Mesenteric fat pad (tissue), 1 donor: ENCODE data around the gene EEIG2. TPM values are rescaled to one million over a fixed set of nuclear protein-coding genes. Genes with fewer than 3 reads are reported as not detected.

Experiments used
- DNase-seq: peaks from one replicate; pipeline ENCODE4 v3.0.0-alpha.2; 2020; ENCODE audit warnings: low spot score
- total RNA-seq: library from RNA; stranded (reverse); fragmentation: NEBNext Ultra II Directional; extraction: Animal tissue kit (Norgen Biotek cat#: 25700); gene quantifications from one replicate; pipeline ENCODE4 v1.2.1, GENCODE V29; 2021
- donor health status: DM: yes; HTN: yes; CAD: no.

The EEIG2 gene
- total RNA-seq, 1 donor from 2014 or later: 16.7 TPM

DNA sequence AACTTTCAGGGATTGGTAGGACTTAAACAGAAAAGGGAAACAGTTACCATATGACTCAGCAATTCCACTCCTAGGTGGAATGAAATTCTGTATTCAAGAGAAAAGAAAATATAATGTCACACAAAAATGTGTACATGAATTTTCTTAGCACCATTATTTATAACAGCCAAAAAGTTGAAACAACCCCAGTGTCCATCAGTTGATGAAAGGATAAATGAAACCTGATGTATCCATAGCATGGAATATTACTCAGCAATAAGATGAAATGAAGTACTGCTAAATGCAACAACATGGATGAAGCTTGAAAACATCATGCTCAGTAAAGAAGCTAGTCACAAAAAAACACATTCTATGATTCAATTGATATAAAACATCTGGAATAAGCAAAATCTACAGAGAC is 15.5 kb downstream of the EEIG2 start:
- no peak for DNase-seq

- no peak for DNase-seq
Observed at GRCh38 chr1:108583757-108584427, 24.0 kb downstream of the EEIG2 start.

DNA sequence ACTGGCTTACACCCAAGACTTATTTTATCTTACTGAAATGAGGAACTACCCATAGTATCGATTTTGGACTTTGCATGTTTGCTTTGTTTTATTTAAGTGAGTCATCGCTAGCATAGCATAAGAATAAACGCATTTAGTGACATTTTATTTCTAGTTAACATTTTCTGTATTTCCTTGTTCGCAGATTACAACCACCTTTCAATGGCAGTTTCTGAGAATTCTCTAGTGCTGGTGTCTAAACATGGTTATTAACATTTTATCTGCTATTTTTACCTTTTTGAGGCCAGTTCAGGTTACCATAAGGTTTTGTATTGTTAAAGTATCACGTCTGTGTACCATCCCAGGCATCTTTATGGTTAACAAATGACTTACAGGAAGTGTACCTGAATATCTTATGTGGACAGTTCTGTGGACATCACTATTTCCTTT is 24.5 kb downstream of the EEIG2 start:
- DNase-seq: no peak

GRCh38 chr1:108585313-108585712 is 25.4 kb downstream of the EEIG2 start:
- DNase-seq: no peak

DNA sequence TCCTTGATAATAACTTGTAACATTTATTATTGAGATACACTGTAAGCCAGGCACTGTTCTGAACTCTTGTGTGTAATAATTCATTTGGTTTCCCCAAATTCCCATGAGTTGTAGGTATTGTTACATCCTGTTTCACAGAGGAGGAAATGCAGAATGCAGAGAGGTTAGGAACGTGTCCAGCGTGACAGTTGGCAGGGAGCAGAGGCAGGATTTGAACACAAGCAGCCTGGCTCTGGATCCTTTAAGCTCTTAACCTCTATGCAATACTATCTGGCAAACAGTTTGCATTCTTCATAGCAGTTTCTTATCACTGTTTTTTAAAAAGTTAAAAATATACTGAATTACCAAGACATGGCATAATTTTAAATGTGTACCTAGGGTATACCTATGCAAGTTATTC is 30.5 kb downstream of the EEIG2 start:
- DNase-seq: no peak

DNA sequence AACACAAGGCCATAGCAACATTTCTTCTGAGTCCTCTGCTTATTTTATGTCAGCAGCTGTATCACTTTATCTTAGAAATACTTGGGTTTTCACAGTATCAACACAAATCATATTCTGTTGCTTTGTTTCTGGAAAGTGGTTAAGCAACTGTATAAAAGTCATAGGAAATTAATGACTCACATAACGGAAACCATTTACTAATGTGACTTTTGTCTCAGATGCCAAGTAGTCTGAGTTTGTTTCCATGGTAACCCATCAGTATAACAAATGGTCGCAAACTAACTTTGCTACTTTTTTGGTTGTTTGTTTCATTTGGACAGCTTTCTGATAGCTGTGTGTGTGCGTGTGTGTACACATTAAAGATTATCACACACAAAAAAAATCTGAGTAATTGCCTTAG is 31.1 kb downstream of the EEIG2 start:
- no peak for DNase-seq

DNA sequence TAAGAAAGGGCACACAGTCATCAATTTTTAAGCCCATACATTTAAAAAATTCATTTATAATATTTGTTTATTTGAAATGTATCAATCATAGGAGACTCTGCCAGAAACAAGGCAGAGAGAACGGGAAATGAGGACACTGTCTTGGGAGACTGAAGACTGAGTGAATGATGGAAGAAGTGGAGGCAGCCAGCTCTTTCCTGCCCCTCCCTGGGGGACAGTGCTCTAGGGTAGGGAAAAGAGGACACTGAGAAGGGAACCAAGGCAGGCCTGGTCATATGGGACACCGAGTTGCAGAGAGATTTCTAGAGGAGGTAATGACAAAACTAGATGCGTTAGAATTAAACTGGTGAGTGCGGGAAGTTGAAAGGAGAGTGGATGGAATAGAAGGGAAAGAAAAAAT is 31.6 kb downstream of the EEIG2 start:
- DNase-seq: no peak

- no peak for DNase-seq
Observed at GRCh38 chr1:108592030-108592759, 32.3 kb downstream of the EEIG2 start.

- DNase-seq: no peak
Observed at GRCh38 chr1:108593448-108593847, 33.5 kb downstream of the EEIG2 start.

GRCh38 chr1:108595507-108595906 is 35.6 kb downstream of the EEIG2 start:
- no peak for DNase-seq

DNA sequence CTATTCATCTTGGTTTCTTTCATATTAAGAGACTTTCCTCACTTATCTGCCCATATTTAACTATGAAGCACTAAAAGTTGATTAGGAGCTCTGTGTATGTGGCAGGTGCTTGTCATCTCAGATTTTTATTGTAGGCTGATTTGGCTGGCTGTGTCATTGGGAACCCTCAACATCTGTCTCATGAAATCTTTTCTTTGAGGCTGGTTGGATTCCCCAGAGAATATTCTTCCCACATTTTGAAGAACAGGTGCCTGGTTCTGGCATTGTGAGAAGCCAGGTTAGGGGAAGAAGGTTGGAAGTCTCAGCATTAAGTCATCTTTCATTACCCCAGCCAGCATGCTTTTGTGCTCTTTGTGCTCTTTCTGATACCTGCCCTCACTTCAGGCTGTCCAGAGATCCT is 37.1 kb downstream of the EEIG2 start:
- no peak for DNase-seq

DNA sequence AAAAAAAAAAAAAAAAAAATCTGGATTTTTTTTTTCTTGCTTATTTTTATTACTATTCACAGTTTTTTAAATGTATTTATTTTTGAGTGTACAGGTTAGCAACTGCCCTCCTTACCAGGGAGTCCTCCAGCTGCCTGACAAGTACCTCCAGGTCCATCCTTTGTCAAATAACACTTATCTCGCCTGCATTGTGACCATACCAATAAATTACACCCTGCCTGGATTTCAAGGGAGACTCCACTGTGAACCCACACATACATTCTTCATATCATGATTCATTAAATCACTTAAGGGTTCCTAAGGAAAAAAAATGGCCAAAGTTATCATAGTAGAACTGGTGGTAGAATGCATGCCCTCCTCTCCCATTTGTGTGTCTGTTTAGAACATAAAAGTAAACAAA is 38.4 kb downstream of the EEIG2 start:
- DNase-seq: no peak

DNA sequence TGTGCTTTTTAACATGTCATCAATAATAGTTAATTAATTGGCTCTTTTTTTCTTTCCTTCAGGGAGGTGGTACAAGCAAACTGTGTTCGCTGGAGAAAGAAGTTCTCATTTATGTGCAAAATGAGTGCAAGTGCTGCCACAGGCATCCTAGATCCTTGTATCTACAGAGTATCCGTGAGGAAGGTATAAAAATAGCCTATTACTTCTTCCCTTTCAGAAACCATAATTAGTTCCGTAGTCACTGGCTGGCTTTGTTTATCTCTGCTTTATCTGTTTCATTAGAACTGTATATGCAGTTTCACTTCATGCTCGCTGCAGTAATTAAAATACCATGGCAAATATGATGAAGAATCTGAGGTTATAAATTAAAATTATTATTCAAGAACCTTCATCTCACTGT is 40.6 kb downstream of the EEIG2 start:
- no peak for DNase-seq

DNA sequence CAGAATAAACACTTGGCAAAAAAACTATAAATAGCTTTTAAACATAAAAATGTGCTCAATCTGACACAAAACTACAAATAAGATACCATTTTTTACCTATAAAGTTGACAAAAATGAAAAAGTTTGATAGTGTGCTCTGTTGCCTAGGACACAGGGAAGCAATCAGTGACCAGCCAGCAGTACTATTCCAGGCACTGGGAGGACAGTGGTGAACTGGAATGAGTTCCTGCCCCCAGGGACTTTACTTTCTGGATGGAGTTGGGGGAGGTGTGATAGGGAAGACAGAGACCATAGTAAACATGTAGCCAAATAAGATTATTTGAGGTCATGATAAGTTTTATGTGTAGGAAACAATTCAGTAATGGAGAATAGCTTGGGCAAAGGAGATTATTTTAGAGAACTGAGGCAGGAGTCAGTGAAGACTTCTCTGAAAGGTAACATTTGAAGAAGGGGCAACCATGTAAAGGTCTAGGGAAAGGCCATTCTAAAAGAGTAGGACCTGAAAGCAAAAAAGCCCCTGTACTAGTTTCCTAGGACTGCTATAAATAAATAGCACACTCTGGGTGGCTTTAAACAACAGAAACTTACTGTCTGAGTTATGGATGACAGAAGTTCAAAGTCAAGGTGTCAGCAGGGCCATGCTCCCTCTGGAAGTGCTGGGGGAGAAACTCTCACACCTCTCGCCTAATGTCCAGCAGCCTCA is 42.0 kb downstream of the EEIG2 start:
- DNase-seq: no peak

- DNase-seq: no peak
Observed at GRCh38 chr1:108605633-108606032, 45.7 kb downstream of the EEIG2 start.

- DNase-seq: no peak
Observed at GRCh38 chr1:108606478-108606877, 46.6 kb downstream of the EEIG2 start.

DNA sequence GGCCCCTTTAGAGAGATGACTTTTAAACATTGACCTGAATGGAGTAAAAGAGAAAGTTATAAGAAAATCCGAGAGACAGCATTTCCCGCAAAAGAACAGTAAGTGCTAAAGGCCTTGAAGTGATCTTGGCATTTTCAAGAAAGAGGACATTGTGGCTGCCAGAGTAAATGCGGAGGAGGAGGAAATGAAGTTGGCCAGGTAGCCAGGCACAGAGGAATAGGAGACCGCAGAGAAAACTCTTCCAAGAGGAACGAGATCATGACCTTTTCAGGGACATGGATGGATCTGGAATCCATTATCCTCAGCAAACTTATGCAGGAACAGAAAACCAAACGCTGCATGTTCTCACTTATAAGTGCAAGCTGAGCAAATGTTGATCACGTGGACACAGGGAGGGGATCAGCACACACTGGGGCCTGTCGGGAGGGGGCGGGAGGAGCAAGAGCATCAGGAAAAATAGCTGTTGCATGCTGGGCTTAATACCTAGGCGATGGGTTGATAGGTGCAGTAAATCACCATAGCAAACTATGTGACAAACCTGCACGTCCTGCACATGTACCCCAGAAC is 49.7 kb downstream of the EEIG2 start:
- no peak for DNase-seq

Other genes starting within 250 kb of the EEIG2 start
- not detected for gene NBPF6, start 109.8 kb upstream of the EEIG2 start, total RNA-seq
- 3.3 TPM for gene HENMT1, start 101.0 kb downstream of the EEIG2 start, total RNA-seq
- gene PRPF38B, start 132.2 kb downstream of the EEIG2 start, total RNA-seq: 32.0 TPM
- gene FNDC7, start 152.8 kb downstream of the EEIG2 start, total RNA-seq: not detected
- 42.4 TPM for gene STXBP3, start 186.6 kb downstream of the EEIG2 start, total RNA-seq